Transverse colon (tissue), 4 donors: ENCODE measurements around the gene CD40. TPM values are rescaled to one million over a fixed set of nuclear protein-coding genes. Genes with fewer than 3 reads are reported as not detected.

Experiments used
- DNase-seq: peaks from one replicate; pipeline ENCODE4 v3.0.0-alpha.2; 2019
- H3K27ac ChIP-seq, 4 donors: fragments of 200-600 bp; sonication (generic); 2 replicates each; pipeline ENCODE4 v1.5.1; 2016 to 2018; ENCODE audit warnings: inconsistent platforms in 4 of 4
- H3K27me3 ChIP-seq: fragments of 200-600 bp; sonication (generic); 2 replicates; pipeline ENCODE4 v1.5.1; 2017; ENCODE audit warnings: inconsistent platforms
- H3K36me3 ChIP-seq, 4 donors: fragments of 200-600 bp; sonication (generic); 2 replicates each; pipeline ENCODE4 v1.5.1; 2017 to 2019; ENCODE audit warnings: inconsistent platforms in 4 of 4
- H3K4me1 ChIP-seq, 4 donors: fragments of 200-600 bp; sonication (generic); 2 replicates each; pipeline ENCODE4 v1.5.1; 2017 to 2020; ENCODE audit warnings: inconsistent platforms in 4 of 4
- H3K4me3 ChIP-seq, 4 donors: fragments of 200-600 bp; sonication (generic); 1 replicate in 1 of 4; 2 replicates in 3 of 4; pipeline versions ENCODE4 v1.5.1 to v1.6.1; 2017 to 2019; ENCODE audit warnings: inconsistent platforms in 4 of 4
- H3K9me3 ChIP-seq, 2 donors: fragments of 200-600 bp; sonication (generic); 2 replicates each; pipeline ENCODE4 v1.5.1; 2017 to 2019; ENCODE audit warnings: inconsistent platforms in 2 of 2
- EP300 ChIP-seq: sonication (generic); formaldehyde crosslinking; IDR thresholded peaks from one replicate; pipeline ENCODE4 v1.6.1; 2017; ENCODE audit warnings: antibody characterized with exemption, low read depth
- POLR2A ChIP-seq: fragments of 450-650 bp; IDR thresholded peaks from one replicate; pipeline ENCODE4 v1.6.1; 2016; ENCODE audit warnings: antibody characterized with exemption, mild to moderate bottlenecking, moderate library complexity
- POLR2AphosphoS5 ChIP-seq, 3 donors: sonication (generic); formaldehyde crosslinking; IDR thresholded peaks; one replicate each; pipeline ENCODE4 v1.6.1; 2016; ENCODE audit warnings: antibody characterized with exemption in 3 of 3
- WGBS, 2 donors: methylation state at CpG; one replicate each; pipeline ENCODE4 v1.1.5; 2018; ENCODE audit warnings: low coverage in 1 of 2; 5-methylcytosine and 5-hydroxymethylcytosine counted together
- in situ Hi-C, 4 donors: fragments of 200-750 bp; cut with MboI; loops; one replicate each; pipeline versions ENCODE4 v1.15.0 to v1.15.1; 2017; ENCODE audit warnings: low sequenced_read_pairs in 3 of 4, low pct_ligation_motif_present in 1 of 4, low pct_unique_long_range_greater_than_20kb in 1 of 4
- intact Hi-C: fragments of 100-400 bp; cut with DNase I; formaldehyde crosslinking; loops from one replicate; pipeline ENCODE4 v1.15.1; 2023; ENCODE audit warnings: low total_unique reads
- total RNA-seq, 4 donors: library from RNA; depleted of rRNA; stranded (reverse); fragments of >200 nt; gene quantifications; one replicate each; pipeline ENCODE4 v1.1.0, GENCODE V29; 2016
- TF ChIP-seq, protein P1 (sequence below), 5 experiments: fragments of 200-600 bp in 3 of 5; fragments of 450-650 bp in 2 of 5; sonication (generic) in 3 of 5; IDR thresholded peaks; 1 replicate in 2 of 5; 2 replicates in 3 of 5; pipeline ENCODE4 v1.5.1; 2016 to 2017; ENCODE audit warnings: antibody characterized with exemption in 5 of 5, inconsistent platforms in 3 of 5, mild to moderate bottlenecking in 2 of 5, moderate library complexity in 1 of 5

The CD40 gene
- total RNA-seq, 4 donors from 2014 or later = 2.5 to 11.6 (median 3.5) TPM

DNA sequence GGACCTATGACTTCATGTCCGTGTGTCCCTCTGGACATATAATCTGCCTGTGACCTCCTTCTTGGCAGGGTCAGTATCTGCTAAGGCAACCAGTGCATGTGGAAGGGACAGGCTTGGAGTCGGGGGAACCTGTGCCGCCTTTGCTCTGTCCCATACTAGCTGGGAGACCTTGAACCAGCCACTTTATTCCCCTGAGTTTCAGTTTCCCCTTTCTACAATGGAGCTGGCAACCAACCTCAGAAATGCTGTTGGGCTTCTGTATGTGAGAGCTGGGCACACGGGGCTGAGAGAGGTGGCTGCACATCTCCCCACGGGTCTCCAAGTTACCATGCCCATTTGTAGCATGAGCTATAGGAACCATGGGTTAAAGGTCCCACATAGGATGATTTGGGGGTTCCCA lies 53.8 kb downstream of the CD40 start:
- Histone ChIP-seq H3K4me3 (no peak overlapping the region), H3K36me3 (no peaks in the 10 kb centered on the region), H3K4me1 (no peaks in the 10 kb centered on the region), H3K27ac (no peak overlapping the region), H3K9me3 (no peaks in the 10 kb centered on the region), H3K27me3 (peaks cover 60% of the 10 kb centered on the region)
- intact Hi-C loops (loop anchor here (5.0 kb wide), 1 partner anchor 150 kb away; no protein-coding TSS in a partner anchor), in situ Hi-C loops (loop anchor here in 1 of 4 donors (10.0 kb wide), 1 partner anchor 157 kb away; no protein-coding TSS in a partner anchor)
- WGBS, 2 donors = 62% methylated on average over 5 of the region's 5 CpGs; no CpG with 5 or more reads in 1 of the 2 donors
- TF ChIP-seq EP300 = no peak
- no peak for TF ChIP-seq POLR2AphosphoS5 (IDR thresholded peaks at IDR 0.05)
- TF ChIP-seq, protein P1, sequence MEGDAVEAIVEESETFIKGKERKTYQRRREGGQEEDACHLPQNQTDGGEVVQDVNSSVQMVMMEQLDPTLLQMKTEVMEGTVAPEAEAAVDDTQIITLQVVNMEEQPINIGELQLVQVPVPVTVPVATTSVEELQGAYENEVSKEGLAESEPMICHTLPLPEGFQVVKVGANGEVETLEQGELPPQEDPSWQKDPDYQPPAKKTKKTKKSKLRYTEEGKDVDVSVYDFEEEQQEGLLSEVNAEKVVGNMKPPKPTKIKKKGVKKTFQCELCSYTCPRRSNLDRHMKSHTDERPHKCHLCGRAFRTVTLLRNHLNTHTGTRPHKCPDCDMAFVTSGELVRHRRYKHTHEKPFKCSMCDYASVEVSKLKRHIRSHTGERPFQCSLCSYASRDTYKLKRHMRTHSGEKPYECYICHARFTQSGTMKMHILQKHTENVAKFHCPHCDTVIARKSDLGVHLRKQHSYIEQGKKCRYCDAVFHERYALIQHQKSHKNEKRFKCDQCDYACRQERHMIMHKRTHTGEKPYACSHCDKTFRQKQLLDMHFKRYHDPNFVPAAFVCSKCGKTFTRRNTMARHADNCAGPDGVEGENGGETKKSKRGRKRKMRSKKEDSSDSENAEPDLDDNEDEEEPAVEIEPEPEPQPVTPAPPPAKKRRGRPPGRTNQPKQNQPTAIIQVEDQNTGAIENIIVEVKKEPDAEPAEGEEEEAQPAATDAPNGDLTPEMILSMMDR (IDR thresholded peaks at IDR 0.05) = no peak
- no peak for TF ChIP-seq POLR2A
- no peak for DNase-seq

DNA sequence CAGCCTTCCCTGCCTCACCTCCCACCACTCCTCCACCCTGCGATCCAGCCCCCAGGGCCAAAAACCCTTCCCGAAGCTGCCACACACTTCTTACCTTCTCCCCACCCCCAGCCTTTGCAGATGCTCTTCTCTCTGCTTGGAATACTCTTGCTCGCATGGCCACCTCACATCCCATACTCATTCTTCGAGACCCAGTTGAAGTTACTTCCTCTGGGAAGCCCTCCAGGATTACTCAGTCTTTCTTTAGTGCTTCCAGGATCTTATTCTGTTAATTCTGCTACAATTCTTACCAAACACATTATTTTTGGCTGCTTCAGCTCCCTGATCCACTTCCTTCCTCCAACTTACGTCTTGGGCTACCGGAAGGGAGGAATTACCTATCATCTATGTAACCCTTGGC lies 54.3 kb downstream of the CD40 start:
- Histone ChIP-seq H3K27me3 (peaks cover 60% of the 10 kb centered on the region), H3K36me3 (no peaks in the 10 kb centered on the region), H3K4me3 (no peak overlapping the region), H3K27ac (no peak overlapping the region), H3K9me3 (no peaks in the 10 kb centered on the region), H3K4me1 (no peaks in the 10 kb centered on the region)
- no peak for DNase-seq
- intact Hi-C loops (loop anchor here (5.0 kb wide), 1 partner anchor 150 kb away; no protein-coding TSS in a partner anchor), in situ Hi-C loops (loop anchor here in 1 of 4 donors (10.0 kb wide), 1 partner anchor 158 kb away; no protein-coding TSS in a partner anchor)
- TF ChIP-seq POLR2A (no peak), EP300 (no peak), POLR2AphosphoS5 (IDR thresholded peaks at IDR 0.05) (no peak)
- TF ChIP-seq, protein P1 (IDR thresholded peaks at IDR 0.05) = no peak
- WGBS, 2 donors = 35 to 46% methylated on average over 6 of the region's 6 CpGs

DNA sequence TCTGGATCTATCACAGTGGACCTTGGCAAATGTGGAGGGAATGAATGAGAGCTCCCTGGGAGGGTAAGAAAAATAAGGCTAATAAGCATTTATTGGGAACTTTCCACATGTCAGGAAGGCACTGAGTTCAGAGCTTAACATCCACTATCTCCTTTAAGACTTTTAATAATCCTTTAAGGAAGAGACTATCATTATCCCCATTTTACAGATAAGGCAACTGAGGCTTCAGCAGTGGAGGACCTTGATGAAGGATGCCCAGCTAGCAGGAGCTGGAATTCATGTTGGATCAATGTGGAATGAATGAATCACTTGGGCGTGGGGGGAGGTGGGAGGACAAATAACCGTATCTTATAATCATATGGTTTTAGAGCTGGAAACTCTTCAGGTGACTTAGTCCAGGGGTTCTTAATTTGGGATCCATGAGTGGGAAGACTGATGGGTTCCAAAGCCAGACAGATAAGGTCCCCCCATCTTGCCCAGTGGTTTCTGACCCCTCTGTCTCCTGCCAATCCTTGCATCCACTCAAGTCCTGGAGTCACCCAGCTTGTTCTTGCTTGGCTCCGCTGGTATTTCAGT lies 54.9 kb downstream of the CD40 start:
- in situ Hi-C loops = loop anchor here in 1 of 4 donors (10.0 kb wide), 1 partner anchor 158 kb away; no protein-coding TSS in a partner anchor
- Histone ChIP-seq H3K4me1 (no peaks in the 10 kb centered on the region), H3K4me3 (no peak overlapping the region), H3K27ac (no peak overlapping the region), H3K27me3 (peaks cover 54% of the 10 kb centered on the region), H3K9me3 (no peaks in the 10 kb centered on the region), H3K36me3 (no peaks in the 10 kb centered on the region)
- TF ChIP-seq EP300 = no peak
- no peak for TF ChIP-seq POLR2AphosphoS5 (IDR thresholded peaks at IDR 0.05)
- TF ChIP-seq, protein P1 (IDR thresholded peaks at IDR 0.05) = no peak
- TF ChIP-seq POLR2A = no peak
- intact Hi-C loops = loop anchor here (5.0 kb wide), 1 partner anchor 151 kb away; no protein-coding TSS in a partner anchor
- 42 to 56% methylated on average over 2 to 3 of the region's 3 CpGs for WGBS, 2 donors
- DNase-seq = no peak

DNA sequence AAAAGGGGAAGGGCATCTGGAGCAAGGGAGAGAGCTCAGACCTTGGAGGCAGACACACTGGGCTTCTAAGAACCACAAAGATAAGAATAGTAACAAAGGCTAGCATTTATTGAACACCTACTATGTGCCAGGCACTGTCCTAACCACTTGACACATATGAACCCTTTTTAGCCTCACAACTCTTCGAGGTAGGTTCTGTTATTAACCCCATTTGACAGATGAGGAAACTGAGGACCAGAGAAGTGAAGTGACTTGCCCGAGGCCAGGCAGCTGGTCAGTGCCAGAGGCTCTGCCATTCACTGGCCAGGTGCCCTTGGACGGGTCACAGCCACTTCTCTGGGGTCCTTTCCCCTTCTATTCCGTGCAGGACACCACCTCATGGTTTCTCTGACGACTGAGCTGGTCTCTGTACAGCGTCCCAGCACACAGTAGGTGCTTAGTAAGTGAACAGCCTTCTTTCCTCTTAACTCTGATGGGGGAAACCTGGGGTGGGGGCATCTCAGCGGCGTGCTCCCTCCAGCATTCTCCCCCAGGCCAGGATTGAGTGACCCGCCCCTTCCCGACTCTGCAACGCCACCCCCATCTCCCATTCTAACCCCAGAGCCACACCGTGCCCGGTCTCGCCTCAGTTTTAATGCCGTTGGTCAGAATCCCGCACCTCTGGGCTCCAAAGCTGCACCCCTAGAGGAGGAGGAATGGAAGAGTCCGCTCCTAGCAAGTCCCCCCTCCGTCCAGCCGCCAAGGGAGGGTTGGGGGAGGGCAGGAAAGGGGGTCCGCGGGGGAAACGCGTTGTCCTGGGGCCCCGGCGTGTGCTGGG lies 55.7 kb downstream of the CD40 start:
- in situ Hi-C loops = loop anchor here in 1 of 4 donors (10.0 kb wide), 1 partner anchor 159 kb away; no protein-coding TSS in a partner anchor
- H3K9me3 ChIP-seq = no peaks in the 10 kb centered on the region
- H3K4me3 ChIP-seq = no peak overlapping the region
- WGBS, 2 donors = 25% methylated on average over 22 of the region's 25 CpGs; no CpG with 5 or more reads in 1 of the 2 donors
- no peak for DNase-seq
- no peak for TF ChIP-seq POLR2AphosphoS5 (IDR thresholded peaks at IDR 0.05)
- TF ChIP-seq, protein P1 (IDR thresholded peaks at IDR 0.05) = no peak
- no peak for TF ChIP-seq POLR2A
- no peak for TF ChIP-seq EP300
- H3K27me3 ChIP-seq = peaks cover 51% of the 10 kb centered on the region
- no peaks in the 10 kb centered on the region for H3K4me1 ChIP-seq
- intact Hi-C loops = loop anchor here (5.0 kb wide), 1 partner anchor 152 kb away; no protein-coding TSS in a partner anchor
- H3K27ac ChIP-seq = no peak overlapping the region
- H3K36me3 ChIP-seq = no peaks in the 10 kb centered on the region
